ENCODE data around the gene MIPOL1.

MIPOL1 gene

DNA sequence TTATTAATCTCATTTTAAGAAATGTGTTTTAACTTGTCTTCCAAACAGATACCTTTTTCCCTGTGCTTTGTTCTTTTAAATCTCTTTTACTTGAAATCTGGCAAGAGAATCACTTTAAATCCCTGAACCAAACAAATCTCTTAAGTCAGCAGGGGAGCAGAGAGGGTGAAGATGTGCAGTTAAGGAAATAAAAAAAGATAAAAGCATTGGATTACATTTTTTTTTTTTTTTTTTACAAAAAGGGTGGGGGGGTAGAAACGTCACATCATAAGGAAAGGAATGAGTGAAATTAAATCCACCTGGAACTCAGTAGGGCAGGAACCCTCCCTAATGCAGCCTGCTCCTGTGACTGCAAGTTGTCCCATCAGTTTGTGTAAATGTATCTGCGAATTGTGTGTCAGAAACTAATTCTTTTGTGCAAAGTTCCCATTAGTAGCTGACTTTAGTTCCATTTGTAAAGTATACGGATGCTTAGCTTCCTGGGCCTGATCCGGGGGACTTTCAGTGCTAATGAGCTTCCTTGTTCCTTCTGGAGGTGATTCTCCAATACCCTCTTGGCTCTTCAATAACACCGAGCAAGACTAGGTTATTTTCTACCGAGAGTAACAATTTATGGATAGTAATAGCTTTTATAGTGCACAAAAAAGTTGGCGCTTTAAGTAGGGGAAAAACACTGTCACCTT is 399.2 kb downstream of the MIPOL1 start:
- no peak overlapping the region for H3K4me3 ChIP-seq (ENCODE audit: low read depth, low read length)
- DNase-seq (ENCODE audit: low read depth), result no peak
- TF ChIP-seq, protein P1, sequence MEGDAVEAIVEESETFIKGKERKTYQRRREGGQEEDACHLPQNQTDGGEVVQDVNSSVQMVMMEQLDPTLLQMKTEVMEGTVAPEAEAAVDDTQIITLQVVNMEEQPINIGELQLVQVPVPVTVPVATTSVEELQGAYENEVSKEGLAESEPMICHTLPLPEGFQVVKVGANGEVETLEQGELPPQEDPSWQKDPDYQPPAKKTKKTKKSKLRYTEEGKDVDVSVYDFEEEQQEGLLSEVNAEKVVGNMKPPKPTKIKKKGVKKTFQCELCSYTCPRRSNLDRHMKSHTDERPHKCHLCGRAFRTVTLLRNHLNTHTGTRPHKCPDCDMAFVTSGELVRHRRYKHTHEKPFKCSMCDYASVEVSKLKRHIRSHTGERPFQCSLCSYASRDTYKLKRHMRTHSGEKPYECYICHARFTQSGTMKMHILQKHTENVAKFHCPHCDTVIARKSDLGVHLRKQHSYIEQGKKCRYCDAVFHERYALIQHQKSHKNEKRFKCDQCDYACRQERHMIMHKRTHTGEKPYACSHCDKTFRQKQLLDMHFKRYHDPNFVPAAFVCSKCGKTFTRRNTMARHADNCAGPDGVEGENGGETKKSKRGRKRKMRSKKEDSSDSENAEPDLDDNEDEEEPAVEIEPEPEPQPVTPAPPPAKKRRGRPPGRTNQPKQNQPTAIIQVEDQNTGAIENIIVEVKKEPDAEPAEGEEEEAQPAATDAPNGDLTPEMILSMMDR (IDR thresholded peaks at IDR 0.05; ENCODE audit: insufficient read depth, low read depth, low read length, missing control alignments), result no peak

DNA sequence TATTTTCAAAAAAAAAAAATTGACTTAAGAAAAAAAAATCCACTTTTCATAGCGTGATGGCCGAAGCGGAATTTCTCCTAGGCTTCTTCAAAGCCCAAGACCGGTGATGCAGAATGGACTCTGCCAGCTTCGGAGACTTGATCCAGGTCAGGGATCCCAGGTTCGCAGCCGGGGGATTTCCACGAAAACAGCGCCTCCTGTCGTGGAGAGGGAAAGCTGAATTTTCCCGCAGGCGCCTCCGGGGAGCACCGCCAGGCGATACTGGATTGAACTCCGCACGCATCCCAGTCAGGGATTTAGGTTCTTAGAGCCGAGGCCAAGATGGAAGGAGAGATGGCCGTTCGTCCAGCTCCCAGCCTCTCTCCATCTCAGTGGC is 399.8 kb downstream of the MIPOL1 start:
- no peak overlapping the region for H3K4me3 ChIP-seq (ENCODE audit: low read depth, low read length)
- DNase-seq (ENCODE audit: low read depth), result no peak
- TF ChIP-seq, protein P1 (IDR thresholded peaks at IDR 0.05; ENCODE audit: insufficient read depth, low read depth, low read length, missing control alignments), result no peak

DNA sequence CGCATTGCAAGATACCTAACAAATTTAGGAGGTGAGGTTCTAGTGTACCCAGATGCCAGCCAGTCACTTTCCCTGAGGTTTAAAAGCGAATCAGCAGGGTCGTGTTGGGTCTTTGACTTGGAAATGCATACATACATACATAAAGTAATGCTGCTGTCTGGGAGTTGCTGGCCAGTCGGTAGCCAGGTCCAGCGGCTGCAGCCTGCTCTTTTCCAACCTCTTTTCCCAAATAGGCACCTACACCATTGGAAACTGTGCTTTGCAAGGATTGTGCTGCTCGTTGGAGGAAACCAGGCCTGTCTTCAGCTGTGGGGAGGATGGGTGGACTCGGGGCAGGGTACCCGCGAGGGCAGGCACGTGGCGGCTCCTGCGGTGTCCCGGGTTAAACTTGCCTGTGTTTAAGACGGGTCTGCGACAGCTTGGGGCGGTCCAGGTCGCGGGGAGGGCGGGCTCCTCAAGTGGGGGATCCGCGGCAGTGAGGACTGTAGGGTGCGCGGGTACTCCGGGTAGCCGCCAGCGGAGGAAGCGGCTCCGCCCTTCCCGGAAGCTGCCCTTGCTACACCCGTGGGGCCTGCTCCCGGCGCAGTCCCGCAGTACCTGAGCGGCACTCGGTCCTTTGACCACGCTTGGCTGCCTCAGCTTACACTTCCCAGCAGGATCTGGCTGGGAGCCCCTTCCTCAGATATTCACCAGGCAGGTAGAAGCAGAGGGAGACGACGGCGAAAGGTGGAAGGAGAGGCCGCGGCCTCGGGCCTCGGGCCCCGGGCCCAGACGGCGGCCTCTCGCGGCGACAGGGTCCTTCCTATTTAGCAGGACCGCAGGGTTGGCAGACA is 400.4 kb downstream of the MIPOL1 start:
- H3K4me3 ChIP-seq (ENCODE audit: low read depth, low read length), result no peak overlapping the region
- TF ChIP-seq, protein P1 (IDR thresholded peaks at IDR 0.05; ENCODE audit: insufficient read depth, low read depth, low read length, missing control alignments), result no peak
- no peak for DNase-seq (ENCODE audit: low read depth)

DNA sequence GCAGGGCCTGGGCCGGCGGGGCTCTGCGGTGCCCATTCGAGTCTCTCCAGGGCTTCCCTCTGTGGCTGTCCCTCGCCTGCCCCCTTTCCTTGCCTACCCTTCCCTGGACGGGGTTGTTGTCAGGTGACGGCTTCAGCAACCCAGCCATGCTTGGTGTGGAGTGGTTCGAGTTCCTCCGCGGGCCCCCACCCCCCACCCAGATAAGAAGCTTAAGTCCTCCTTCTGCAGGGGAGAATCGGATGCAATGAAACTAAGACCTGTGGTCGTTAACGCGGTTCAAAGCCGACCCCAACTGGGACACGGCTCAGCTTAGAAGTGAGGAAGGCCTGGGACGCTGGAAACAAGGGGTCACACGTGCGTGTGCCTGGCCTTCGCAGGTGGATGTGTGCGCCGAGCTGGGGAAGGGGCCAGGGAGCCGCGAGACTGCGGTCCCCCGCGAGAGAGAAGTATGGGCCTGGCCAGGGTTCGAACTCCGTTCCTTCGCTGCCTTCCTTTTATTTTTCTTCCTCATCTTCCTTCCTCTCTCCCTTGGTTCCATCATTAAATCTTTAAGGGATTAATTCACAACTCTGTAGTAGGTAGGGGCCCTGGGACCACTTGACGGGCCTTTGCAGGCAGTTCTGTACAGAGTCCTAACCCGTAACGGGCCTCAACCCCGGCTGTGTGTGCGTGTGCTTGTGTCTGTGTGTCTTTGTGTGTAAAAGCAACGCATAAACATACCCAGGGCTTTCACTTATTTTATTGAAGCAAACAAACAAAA is 401.2 kb downstream of the MIPOL1 start:
- DNase-seq (ENCODE audit: low read depth), result no peak
- no peak overlapping the region for H3K4me3 ChIP-seq (ENCODE audit: low read depth, low read length)

DNA sequence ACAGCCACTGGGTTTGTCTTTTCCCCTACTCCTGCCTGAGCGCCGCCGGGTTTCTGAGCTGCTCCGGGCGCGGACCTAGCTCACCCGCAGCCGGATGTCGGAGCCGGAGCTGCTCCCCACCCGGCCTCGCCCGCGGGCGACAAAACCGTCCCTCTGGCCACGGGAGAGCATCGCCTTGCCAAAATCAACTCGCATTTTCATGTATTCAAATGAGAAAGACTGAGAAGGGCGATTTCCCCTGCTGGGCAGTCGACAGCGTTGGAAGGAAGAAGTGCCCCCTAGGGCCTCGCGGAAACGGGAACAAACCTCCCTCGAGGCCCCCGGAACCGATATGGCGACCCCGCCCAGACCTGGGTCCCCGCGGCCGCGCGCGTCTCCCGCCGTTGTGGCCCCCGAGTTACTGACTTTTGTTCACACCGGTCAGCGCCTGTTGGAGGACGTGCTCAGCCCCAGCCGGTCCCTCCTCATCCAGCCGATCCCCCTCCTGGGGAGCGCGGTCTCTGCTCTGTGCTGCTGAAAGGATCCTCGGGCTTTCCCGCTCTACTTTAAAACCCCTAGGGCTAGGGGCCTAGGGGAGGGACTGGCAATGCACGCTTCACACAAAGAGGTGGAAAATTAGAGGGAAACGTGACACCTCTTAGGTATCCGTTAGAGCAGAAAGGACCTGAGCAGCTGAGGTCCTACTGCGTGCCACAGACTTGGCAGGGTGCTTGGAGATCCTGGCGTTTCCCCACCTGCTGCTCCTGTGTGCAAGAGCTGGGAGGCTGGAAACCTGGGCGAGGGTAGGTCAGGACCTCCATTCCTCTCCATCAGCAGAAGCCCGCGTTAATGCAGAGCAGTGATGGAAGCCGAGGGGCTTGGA is 402.0 kb downstream of the MIPOL1 start:
- H3K4me3 ChIP-seq (ENCODE audit: low read depth, low read length), result no peak overlapping the region
- DNase-seq (ENCODE audit: low read depth), result no peak
- TF ChIP-seq, protein P1 (IDR thresholded peaks at IDR 0.05; ENCODE audit: insufficient read depth, low read depth, low read length, missing control alignments), result no peak

More for the DNA sequence above, 401.2 kb downstream of the MIPOL1 start:
- TF ChIP-seq, protein P1 (IDR thresholded peaks at IDR 0.05; ENCODE audit: insufficient read depth, low read depth, low read length, missing control alignments), result no peak
